IPS DF 6.9 (cell line): Measurements from ENCODE around the gene CCDC71.

Experiments
- DNase-seq: peaks from one replicate; pipeline ENCODE4 v3.0.0-alpha.2; 2013; ENCODE audit warnings: low read depth, low spot score
- H3K27ac ChIP-seq: one replicate; pipeline ENCODE4 v1.5.1; 2013; ENCODE audit warnings: low read length, control low read depth
- H3K27me3 ChIP-seq: 2 replicates; pipeline ENCODE4 v1.6.1; 2013; ENCODE audit warnings: mild to moderate bottlenecking, low read length; ENCODE audit not compliant: control insufficient read depth, insufficient read depth
- H3K36me3 ChIP-seq: 2 replicates; pipeline ENCODE4 v1.6.1; 2013; ENCODE audit warnings: low read length; ENCODE audit not compliant: control insufficient read depth, insufficient read depth
- H3K4me1 ChIP-seq: 2 replicates; pipeline ENCODE4 v1.6.1; 2013; ENCODE audit warnings: low read length; ENCODE audit not compliant: control insufficient read depth, insufficient read depth
- H3K4me3 ChIP-seq: 2 replicates; pipeline ENCODE4 v1.5.1; 2013; ENCODE audit warnings: mild to moderate bottlenecking, low read length
- H3K9me3 ChIP-seq: 2 replicates; pipeline ENCODE4 v1.6.1; 2013; ENCODE audit warnings: low read length, inconsistent platforms; ENCODE audit not compliant: control insufficient read depth, insufficient read depth
- WGBS: extraction: QIAGEN DNeasy Blood & Tissue Kit; methylation state at CpG from one replicate; pipeline ENCODE4 v1.1.7; 2013; ENCODE audit warnings: mixed read lengths, missing lambda C conversion rate; ENCODE audit not compliant: insufficient read length, insufficient coverage; 5-methylcytosine and 5-hydroxymethylcytosine counted together

Gene CCDC71

DNA sequence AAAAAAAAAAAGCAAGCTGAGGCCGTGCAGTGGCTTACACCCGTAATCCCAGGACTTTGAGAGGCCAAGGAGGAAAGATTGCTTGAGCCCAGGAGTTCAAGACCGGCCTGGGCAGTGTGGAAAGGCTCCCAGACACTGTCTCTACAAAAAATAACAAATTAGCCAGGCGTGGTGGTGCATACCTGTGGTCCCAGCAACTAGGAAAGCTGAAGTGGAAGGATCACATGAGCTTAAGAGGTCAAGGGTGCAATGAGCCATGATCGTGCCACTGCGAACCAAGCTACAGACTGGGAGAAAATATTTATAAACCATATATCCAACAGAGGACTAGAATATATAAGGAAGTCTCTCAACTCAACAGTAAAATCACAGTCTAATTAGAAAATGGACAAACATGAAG is 15.2 kb upstream of the CCDC71 start:
- no peaks in the 10 kb centered on the region for H3K36me3 ChIP-seq
- H3K27me3 ChIP-seq: no peaks in the 10 kb centered on the region
- no CpG with 5 or more reads among the region's 6 CpGs for WGBS
- no peaks in the 10 kb centered on the region for H3K4me1 ChIP-seq
- no peak for DNase-seq
- H3K9me3 ChIP-seq: no peaks in the 10 kb centered on the region
- H3K27ac ChIP-seq: no peak overlapping the region
- H3K4me3 ChIP-seq: no peak overlapping the region

DNA sequence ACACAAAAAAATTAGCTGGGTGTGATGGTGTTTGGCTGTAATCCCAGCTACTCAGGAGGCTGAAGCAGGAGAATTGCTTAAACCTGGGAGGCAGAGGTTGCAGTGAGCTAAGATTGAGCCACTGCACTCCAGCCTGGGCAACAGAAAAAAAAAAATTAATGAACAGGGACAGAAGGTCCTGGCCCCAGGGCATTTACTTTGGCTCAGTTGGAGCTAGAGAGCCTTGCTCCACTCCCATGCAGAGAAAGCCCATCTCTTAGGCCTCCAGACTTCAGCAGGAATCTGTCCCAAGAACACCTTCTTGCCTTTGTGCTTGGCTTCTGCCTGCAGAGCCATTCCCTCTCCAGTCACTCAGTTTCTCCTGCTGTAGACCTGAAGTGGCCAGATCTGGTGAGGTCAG is 14.0 kb upstream of the CCDC71 start:
- H3K36me3 ChIP-seq: no peaks in the 10 kb centered on the region
- no peaks in the 10 kb centered on the region for H3K4me1 ChIP-seq
- H3K4me3 ChIP-seq: no peak overlapping the region
- H3K27me3 ChIP-seq: no peaks in the 10 kb centered on the region
- H3K27ac ChIP-seq: no peak overlapping the region
- H3K9me3 ChIP-seq: no peaks in the 10 kb centered on the region
- DNase-seq: no peak

DNA sequence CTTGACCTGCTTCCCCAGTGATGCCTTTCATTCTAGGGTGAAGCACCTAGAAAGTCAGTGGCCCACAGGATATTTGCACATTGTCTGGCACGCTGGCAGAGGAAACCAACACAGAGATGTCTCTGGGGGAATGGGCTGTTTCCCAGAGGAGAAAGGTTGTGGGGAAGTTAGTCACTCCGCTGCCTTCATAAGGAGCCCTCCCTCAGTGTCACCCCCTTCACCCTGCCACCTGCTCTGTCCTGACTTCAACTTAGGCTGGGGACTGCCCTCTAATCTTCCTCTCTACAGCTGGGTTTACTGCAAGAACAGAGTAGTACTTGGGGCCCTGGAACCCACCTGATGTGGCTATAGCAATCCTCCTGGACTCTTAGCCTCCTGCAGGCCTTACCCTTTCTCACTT is 10.9 kb upstream of the CCDC71 start:
- Histone ChIP-seq H3K27me3 (no peaks in the 10 kb centered on the region), H3K27ac (no peak overlapping the region), H3K4me1 (peaks cover 14% of the 10 kb centered on the region), H3K9me3 (no peaks in the 10 kb centered on the region), H3K36me3 (no peaks in the 10 kb centered on the region), H3K4me3 (no peak overlapping the region)
- WGBS: no CpG with 5 or more reads among the region's 2 CpGs
- DNase-seq: no peak

DNA sequence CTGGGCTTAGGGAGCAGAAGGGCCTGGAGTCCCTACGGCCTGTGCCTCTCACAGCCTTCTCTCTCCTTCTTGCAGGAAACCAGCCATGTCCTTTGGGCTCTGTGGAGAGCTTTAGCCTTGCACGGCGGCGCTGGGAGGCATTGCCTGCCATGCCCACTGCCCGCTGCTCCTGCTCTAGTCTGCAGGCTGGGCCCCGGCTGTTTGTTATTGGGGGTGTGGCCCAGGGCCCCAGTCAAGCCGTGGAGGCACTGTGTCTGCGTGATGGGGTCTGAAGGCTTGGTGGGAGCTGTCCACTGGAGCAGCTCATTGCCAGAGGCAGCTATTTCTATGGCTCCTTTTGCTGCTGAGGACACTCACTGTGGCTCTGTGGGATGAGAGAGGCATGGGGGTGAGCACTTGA is 9.4 kb upstream of the CCDC71 start:
- no peaks in the 10 kb centered on the region for H3K36me3 ChIP-seq

DNA sequence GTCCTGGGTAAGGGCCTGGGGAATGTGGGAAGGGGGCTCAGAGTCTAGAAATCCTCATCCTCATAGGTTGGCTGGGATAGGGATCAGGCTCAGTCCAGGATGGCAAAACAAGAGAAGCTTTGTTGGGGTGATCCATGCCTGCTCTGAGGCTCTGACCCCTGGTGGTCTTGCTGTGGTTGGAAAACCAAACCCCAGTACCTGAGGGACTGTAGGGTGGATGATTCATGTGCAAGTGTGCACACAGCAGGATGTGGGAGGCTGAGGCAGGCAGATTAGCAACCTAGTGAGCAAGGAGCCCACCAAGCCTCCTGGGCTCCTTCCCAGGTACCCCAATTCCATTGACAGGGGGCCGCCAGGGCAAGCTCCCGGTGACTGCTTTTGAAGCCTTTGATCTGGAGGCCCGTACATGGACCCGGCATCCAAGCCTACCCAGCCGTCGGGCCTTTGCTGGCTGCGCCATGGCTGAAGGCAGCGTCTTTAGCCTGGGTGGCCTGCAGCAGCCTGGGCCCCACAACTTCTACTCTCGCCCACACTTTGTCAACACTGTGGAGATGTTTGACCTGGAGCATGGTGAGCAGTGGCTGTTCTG is 8.4 kb upstream of the CCDC71 start:
- no CpG with 5 or more reads among the region's 9 CpGs for WGBS
- peaks cover 15% of the 10 kb centered on the region for H3K4me1 ChIP-seq
- H3K9me3 ChIP-seq: no peaks in the 10 kb centered on the region
- H3K36me3 ChIP-seq: no peaks in the 10 kb centered on the region
- H3K4me3 ChIP-seq: no peak overlapping the region
- H3K27me3 ChIP-seq: no peaks in the 10 kb centered on the region
- no peak for DNase-seq
- no peak overlapping the region for H3K27ac ChIP-seq

More for the DNA sequence above, 9.4 kb upstream of the CCDC71 start:
- Histone ChIP-seq H3K27me3 (no peaks in the 10 kb centered on the region), H3K4me1 (peaks cover 15% of the 10 kb centered on the region), H3K9me3 (no peaks in the 10 kb centered on the region), H3K27ac (no peak overlapping the region), H3K4me3 (no peak overlapping the region)
- no CpG with 5 or more reads among the region's 8 CpGs for WGBS
- no peak for DNase-seq

DNA sequence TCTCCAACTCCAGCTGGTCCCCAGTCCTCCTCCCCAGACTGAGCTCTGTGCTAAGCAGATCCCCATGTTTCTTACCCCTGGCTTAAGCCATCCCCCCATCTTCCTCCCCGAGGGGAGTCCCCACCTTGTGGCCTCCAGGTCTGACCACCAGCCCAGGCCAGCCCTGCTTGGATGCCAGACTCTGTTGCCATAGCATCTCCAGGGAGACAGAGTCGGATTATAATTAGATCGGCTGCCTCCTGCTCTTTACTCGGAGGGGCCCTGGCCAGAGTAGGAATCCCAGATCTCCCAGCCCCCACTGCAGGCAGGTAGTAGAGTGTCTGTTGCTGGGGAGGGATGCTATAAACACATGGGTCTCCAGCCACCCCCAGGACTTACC is 7.7 kb upstream of the CCDC71 start:
- Histone ChIP-seq H3K27me3 (no peaks in the 10 kb centered on the region), H3K27ac (no peak overlapping the region), H3K4me3 (no peak overlapping the region), H3K9me3 (no peaks in the 10 kb centered on the region), H3K4me1 (peaks cover 15% of the 10 kb centered on the region), H3K36me3 (no peaks in the 10 kb centered on the region)
- no peak for DNase-seq
- no CpG with 5 or more reads among the region's 4 CpGs for WGBS

DNA sequence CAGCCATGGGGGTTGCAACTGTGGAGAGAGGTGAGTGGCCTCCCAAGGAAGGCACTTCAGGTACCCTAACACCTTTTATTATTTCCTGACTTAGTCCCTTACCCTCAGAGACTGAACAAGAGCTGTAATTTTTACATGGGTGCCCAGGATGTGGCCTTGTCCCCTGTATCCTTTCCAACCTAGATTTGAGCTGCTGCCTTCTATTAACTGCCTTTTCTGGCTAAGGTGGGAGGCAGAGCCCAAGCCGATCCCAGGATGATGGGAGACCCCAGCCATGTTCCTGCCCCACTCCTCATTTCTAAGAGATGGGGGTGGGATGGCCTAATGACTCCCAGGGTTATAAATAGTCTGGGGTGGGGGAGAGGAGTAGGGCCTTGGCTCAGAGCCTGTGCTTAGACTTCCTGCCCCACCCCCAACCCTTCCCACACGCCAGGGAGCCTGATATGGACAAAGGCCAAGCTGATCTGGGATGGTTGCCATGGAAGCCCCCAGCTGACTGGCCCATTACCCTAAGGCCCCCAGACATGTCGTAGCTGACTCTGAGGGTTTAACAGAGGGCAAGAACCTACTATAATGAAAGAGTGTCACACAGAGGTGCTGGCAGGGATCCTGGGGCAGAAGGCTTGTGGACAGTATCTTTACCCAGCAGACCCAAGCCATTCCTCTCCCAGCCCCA is 7.1 kb upstream of the CCDC71 start:
- H3K36me3 ChIP-seq: no peaks in the 10 kb centered on the region
- no peak overlapping the region for H3K27ac ChIP-seq
- no peaks in the 10 kb centered on the region for H3K27me3 ChIP-seq
- WGBS: no CpG with 5 or more reads among the region's 3 CpGs
- no peak for DNase-seq
- no peak overlapping the region for H3K4me3 ChIP-seq
- peaks cover 15% of the 10 kb centered on the region for H3K4me1 ChIP-seq
- H3K9me3 ChIP-seq: no peaks in the 10 kb centered on the region

DNA sequence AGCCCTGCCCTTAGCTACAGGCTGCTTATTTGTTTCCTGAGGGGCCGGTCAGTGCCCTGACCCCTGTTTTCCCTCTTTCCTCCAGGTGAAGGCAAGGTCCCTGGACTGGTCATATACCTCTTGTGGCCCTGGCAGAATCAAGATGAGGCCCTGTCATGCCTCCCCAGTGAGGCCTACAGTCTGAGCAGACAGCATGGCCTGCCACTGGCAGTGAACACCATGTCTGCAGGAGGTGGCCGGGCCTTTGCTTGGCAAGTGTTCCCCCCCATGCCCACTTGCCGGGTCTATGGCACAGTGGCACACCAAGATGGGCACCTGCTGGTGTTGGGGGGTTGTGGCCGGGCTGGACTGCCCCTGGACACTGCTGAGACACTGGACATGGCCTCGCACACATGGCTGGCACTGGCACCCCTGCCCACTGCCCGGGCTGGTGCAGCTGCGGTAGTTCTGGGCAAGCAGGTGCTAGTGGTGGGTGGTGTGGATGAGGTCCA is 6.5 kb upstream of the CCDC71 start:
- peaks cover 15% of the 10 kb centered on the region for H3K4me1 ChIP-seq
- DNase-seq: no peak
- H3K27me3 ChIP-seq: no peaks in the 10 kb centered on the region
- no peak overlapping the region for H3K4me3 ChIP-seq
- H3K27ac ChIP-seq: no peak overlapping the region
- H3K9me3 ChIP-seq: no peaks in the 10 kb centered on the region
- no peaks in the 10 kb centered on the region for H3K36me3 ChIP-seq
- no CpG with 5 or more reads among the region's 7 CpGs for WGBS

DNA sequence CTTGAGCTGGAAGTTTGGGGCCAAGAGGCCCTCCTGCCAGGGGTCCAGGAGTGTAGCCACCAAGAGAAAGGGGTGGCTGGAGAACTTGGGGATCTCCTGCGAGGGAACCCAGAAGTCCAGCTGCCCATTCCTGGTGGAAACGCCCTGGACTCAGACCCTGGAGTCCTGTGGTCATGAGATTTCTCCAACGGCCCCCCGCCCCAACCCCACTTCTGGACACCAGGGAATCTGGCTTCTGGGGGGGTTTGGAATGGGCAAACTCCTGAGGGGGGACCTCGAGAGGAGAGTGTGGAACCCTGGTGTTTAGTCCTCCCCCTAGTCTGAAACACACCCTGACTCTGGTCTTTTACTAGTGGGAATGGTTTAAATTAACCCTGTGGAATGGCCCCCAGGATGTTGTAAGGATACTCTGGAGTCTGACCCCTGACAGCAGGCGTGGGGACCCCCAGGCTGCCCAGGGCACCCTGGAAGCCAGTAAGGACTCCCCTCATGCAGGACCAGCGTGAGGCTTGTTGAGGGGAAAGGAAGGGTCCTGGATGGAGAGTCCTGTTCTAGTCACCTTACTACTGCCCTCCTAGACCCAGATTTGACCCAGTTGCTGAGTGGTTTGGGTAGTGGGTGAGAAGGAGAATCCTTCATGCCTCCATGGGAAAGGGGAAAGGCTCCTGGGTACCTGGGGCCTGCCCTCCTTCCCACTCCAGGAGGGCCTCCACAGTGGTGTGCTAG is 5.8 kb upstream of the CCDC71 start:
- peaks cover 15% of the 10 kb centered on the region for H3K4me1 ChIP-seq
- DNase-seq: no peak
- no CpG with 5 or more reads among the region's 7 CpGs for WGBS
- no peaks in the 10 kb centered on the region for H3K27me3 ChIP-seq
- H3K4me3 ChIP-seq: peak overlapping the region; percentile 45; the same call in 1 of the 2 replicates
- no peak overlapping the region for H3K27ac ChIP-seq
- H3K36me3 ChIP-seq: no peaks in the 10 kb centered on the region
- no peaks in the 10 kb centered on the region for H3K9me3 ChIP-seq

DNA sequence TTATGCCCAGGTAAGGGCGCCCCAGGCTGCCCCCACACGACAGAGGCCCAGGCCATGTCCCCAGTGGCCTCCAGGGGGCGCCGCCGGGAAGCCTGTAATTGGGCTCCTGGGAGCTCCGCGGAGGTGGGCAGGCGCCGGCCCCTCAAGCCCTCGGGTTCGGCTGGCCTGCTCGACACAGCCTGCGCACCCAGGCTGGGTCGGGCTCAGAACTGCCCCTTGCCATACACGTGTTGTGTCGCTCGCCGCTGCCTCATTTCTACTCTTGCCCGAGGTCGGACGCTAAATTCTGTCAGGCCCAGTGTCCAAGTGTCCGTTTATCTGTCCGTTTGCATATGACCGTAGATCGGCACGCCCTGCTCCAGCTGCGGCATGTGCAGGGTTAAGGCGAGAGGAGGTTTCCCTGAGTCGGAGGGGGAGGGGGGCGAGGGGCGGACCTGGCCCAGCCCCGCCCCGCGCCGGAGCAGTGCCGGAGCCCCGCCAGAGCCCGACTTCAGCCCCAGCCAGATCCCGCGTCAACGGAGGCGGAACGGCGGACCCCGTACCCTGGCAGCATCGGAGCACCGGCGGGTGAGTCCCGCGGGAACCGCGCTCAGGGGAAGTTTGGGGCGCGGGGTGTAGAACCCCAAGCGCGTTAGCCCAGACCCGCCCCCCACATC is 5.1 kb upstream of the CCDC71 start, which contains the start of gene KLHDC8B:
Gene KLHDC8B (plus strand): TSS at position 480 of the 656 bp plus-strand sequence. CDS start 1,172 bp downstream, outside the sequence.
- H3K27me3 ChIP-seq: no peaks in the 10 kb centered on the region
- no CpG with 5 or more reads among the region's 57 CpGs for WGBS

More for the DNA sequence above, 5.1 kb upstream of the CCDC71 start, which contains the start of gene KLHDC8B:
- peak; percentile 68 for DNase-seq
- Histone ChIP-seq H3K4me1 (peaks cover 15% of the 10 kb centered on the region), H3K36me3 (no peaks in the 10 kb centered on the region), H3K27ac (no peak within 1 kb of the TSS), H3K9me3 (no peaks in the 10 kb centered on the region), H3K4me3 (peak within 1 kb of the TSS; percentile 45; the same call in 1 of the 2 replicates)
